T-cell (primary cell): ENCODE results near the gene TRIM27. TPM values are rescaled to one million over a fixed set of nuclear protein-coding genes. Genes with fewer than 3 reads are reported as not detected.
"Not testable (repeated sequence)": the region's sequence is repeated elsewhere in the genome, so short reads cannot be mapped to it uniquely, and the experiment has no call there.

ENCODE experiments used
- ATAC-seq, 4 experiments: fragments of 200-7000 bp in 3 of 4; fragments of 150-1000 bp in 1 of 4; cut with Tn5 transposase; replicated peaks in 1 of 4; 1 replicate in 3 of 4; 2 replicates in 1 of 4; pipeline ENCODE4 v1.10.0; 2021; ENCODE audit warnings: moderate library complexity in 3 of 4, mild to moderate bottlenecking in 2 of 4, moderate number of reproducible peaks in 1 of 4
- CTCF ChIA-PET, 2 donors: fragments of 300-600 bp; sonication (Branson Sonifier 250); formaldehyde crosslinking; loops; one replicate each; lab custom pipeline; 2022; ENCODE audit warnings: antibody characterized with exemption in 2 of 2; lab: Charles Lee
- POLR2A ChIA-PET, 2 donors: fragments of 300-600 bp; sonication (Branson Sonifier 250); formaldehyde crosslinking; loops; one replicate each; lab custom pipeline; 2022; ENCODE audit warnings: antibody characterized with exemption in 2 of 2; lab: Charles Lee
- DNase-seq, 35 experiments: peaks; one replicate each; pipeline versions ENCODE4 v3.0.0 to v3.0.0-alpha.2; 2013 to 2023
- H3K27ac ChIP-seq: one replicate; pipeline ENCODE4 v1.5.1; 2013; ENCODE audit warnings: low read length
- H3K27me3 ChIP-seq, 2 experiments: replicated peaks in 1 of 2; 1 replicate in 1 of 2; 2 replicates in 1 of 2; pipeline versions ENCODE4 v1.6.1 to v1.7.0; 2013; ENCODE audit warnings: low read length in 1 of 2, mixed read lengths in 1 of 2; ENCODE audit not compliant: control insufficient read depth in 2 of 2, insufficient read depth in 2 of 2; ENCODE audit errors: extremely low read depth in 1 of 2
- H3K36me3 ChIP-seq, 2 donors: 1 replicate in 1 of 2; 2 replicates in 1 of 2; pipeline versions ENCODE4 v1.6.1 to v1.7.0; 2013; ENCODE audit warnings: low read length in 1 of 2; ENCODE audit not compliant: control insufficient read depth in 2 of 2, insufficient read depth in 1 of 2; ENCODE audit errors: extremely low read depth in 1 of 2
- H3K4me1 ChIP-seq, 2 experiments: 1 replicate in 1 of 2; 2 replicates in 1 of 2; pipeline versions ENCODE4 v1.6.1 to v1.7.0; 2013; ENCODE audit warnings: low read length in 2 of 2, mixed read lengths in 1 of 2; ENCODE audit not compliant: insufficient read depth in 2 of 2, control insufficient read depth in 1 of 2; ENCODE audit errors: extremely low read depth in 1 of 2
- H3K4me3 ChIP-seq, 2 donors: 1 replicate in 1 of 2; 2 replicates in 1 of 2; pipeline versions ENCODE4 v1.5.1 to v1.7.0; 2013; ENCODE audit warnings: mild to moderate bottlenecking in 2 of 2, low read length in 1 of 2, moderate library complexity in 1 of 2; ENCODE audit not compliant: control insufficient read depth in 1 of 2; ENCODE audit errors: extremely low read depth in 1 of 2
- H3K9me3 ChIP-seq: 2 replicates; pipeline ENCODE4 v1.7.0; 2013
- H3K27ac Mint-ChIP-seq, 2 donors: one replicate each; pipeline ENCODE4 v1.8.0; 2020 to 2021; ENCODE audit warnings: mild to moderate bottlenecking in 2 of 2, mixed read lengths in 2 of 2
- H3K27me3 Mint-ChIP-seq, 2 donors: one replicate each; pipeline ENCODE4 v1.8.0; 2021 to 2022; ENCODE audit warnings: mixed read lengths in 2 of 2
- H3K36me3 Mint-ChIP-seq: one replicate; pipeline ENCODE4 v1.8.0; 2021; ENCODE audit warnings: mixed read lengths
- H3K4me1 Mint-ChIP-seq, 3 donors: one replicate each; pipeline ENCODE4 v1.8.0; 2020 to 2022; ENCODE audit warnings: mixed read lengths in 3 of 3, mild to moderate bottlenecking in 1 of 3
- H3K4me3 Mint-ChIP-seq, 3 donors: one replicate each; pipeline ENCODE4 v1.8.0; 2020 to 2022; ENCODE audit warnings: mild to moderate bottlenecking in 3 of 3, mixed read lengths in 3 of 3, moderate library complexity in 3 of 3
- H3K9me3 Mint-ChIP-seq, 3 donors: one replicate each; pipeline ENCODE4 v1.8.0; 2020 to 2022; ENCODE audit warnings: mixed read lengths in 3 of 3
- WGBS: methylation state at CpG from one replicate; pipeline ENCODE4 v1.1.5; 2013; ENCODE audit warnings: missing lambda C conversion rate; ENCODE audit not compliant: insufficient coverage; 5-methylcytosine and 5-hydroxymethylcytosine counted together
- total RNA-seq, 35 experiments: library from RNA in 6 of 35; stranded (reverse) in 6 of 35; fragments of 120-200 nt in 1 of 35; gene quantifications; one replicate each; pipeline versions ENCODE4 v1.2.1 to v1.2.4 and lab custom pipeline; 2013 to 2026

Gene TRIM27
- total RNA-seq, 5 donors from 2014 or later (not counting 1 experiment from before 2014, with no cell fraction given) = 27.2 to 91.7 (median 86.9) TPM

GRCh38 chr6:28960846-28961500 lies 37.2 kb upstream of the TRIM27 start:
- Histone ChIP-seq H3K27me3 (peaks cover 0 to 27% of the 10 kb centered on the region in 2 experiments), H3K9me3 (no peaks in the 10 kb centered on the region), H3K4me1 (no peaks in the 10 kb centered on the region), H3K27ac (no peak overlapping the region), H3K36me3 (no peaks in the 10 kb centered on the region), H3K4me3 (no peak overlapping the region)
- peaks cover 0 to 2% (median 0%) of the 10 kb centered on the region in 3 donors for H3K9me3 Mint-ChIP-seq
- H3K4me3 Mint-ChIP-seq = no peak overlapping the region
- peaks cover 3% of the 10 kb centered on the region for H3K36me3 Mint-ChIP-seq
- DNase-seq (no peak), ATAC-seq (no peak)
- H3K27me3 Mint-ChIP-seq = peaks cover 18 to 44% of the 10 kb centered on the region in 2 donors
- 90% methylated on average over 3 of the region's 4 CpGs for WGBS
- H3K4me1 Mint-ChIP-seq = no peaks in the 10 kb centered on the region
- no peak overlapping the region for H3K27ac Mint-ChIP-seq
- POLR2A ChIA-PET = interaction anchor here in 1 of 2 donors (0.6 kb wide), 1 partner anchor 42 kb away, joined by 3 read pairs; no protein-coding TSS in a partner anchor
- CTCF ChIA-PET = no interaction called here

GRCh38 chr6:28958561-28959243 lies 34.9 kb upstream of the TRIM27 start:
- ATAC-seq, H3K27ac ChIP-seq, POLR2A ChIA-PET, H3K36me3 Mint-ChIP-seq, H3K4me3 ChIP-seq, CTCF ChIA-PET, H3K4me3 Mint-ChIP-seq, H3K36me3 ChIP-seq, DNase-seq, H3K27ac Mint-ChIP-seq, H3K9me3 Mint-ChIP-seq, H3K9me3 ChIP-seq, H3K4me1 ChIP-seq: not testable (repeated sequence)
- H3K27me3 ChIP-seq = peaks cover 2 to 33% of the 10 kb centered on the region in 2 experiments
- 65% methylated on average over 4 of the region's 13 CpGs for WGBS
- Mint-ChIP-seq H3K27me3 (peaks cover 5 to 40% of the 10 kb centered on the region in 2 donors), H3K4me1 (peaks cover 12 to 19% (median 14%) of the 10 kb centered on the region in 3 donors)

- H3K36me3 ChIP-seq, H3K9me3 ChIP-seq, CTCF ChIA-PET, H3K9me3 Mint-ChIP-seq, ATAC-seq, DNase-seq, H3K4me3 Mint-ChIP-seq, H3K27ac Mint-ChIP-seq, H3K27ac ChIP-seq, H3K4me3 ChIP-seq, H3K36me3 Mint-ChIP-seq, POLR2A ChIA-PET: not testable (repeated sequence)
- Mint-ChIP-seq H3K4me1 (peaks cover 16 to 24% (median 21%) of the 10 kb centered on the region in 3 donors), H3K27me3 (peaks cover 5 to 40% of the 10 kb centered on the region in 2 donors)
- Histone ChIP-seq H3K4me1 (peaks cover 3 to 15% of the 10 kb centered on the region in 2 experiments), H3K27me3 (peaks cover 2 to 33% of the 10 kb centered on the region in 2 experiments)
- WGBS = 87% methylated on average over 11 of the region's 24 CpGs
These were observed 34.1 kb upstream of the TRIM27 start for GRCh38 chr6:28957795-28958314.

GRCh38 chr6:28956331-28956730 lies 32.5 kb upstream of the TRIM27 start:
- no peak overlapping the region for H3K4me3 ChIP-seq
- H3K27ac Mint-ChIP-seq = no peak overlapping the region
- no CpG with 5 or more reads among the region's 3 CpGs for WGBS
- no peak overlapping the region for H3K4me3 Mint-ChIP-seq
- ChIA-PET POLR2A (no interaction called here), CTCF (no interaction called here)
- peaks cover 5 to 32% of the 10 kb centered on the region in 2 donors for H3K27me3 Mint-ChIP-seq
- H3K9me3 Mint-ChIP-seq = no peaks in the 10 kb centered on the region
- H3K36me3 Mint-ChIP-seq = no peaks in the 10 kb centered on the region
- ATAC-seq (no peak), DNase-seq (no peak)
- peaks cover 16 to 24% (median 23%) of the 10 kb centered on the region in 3 donors for H3K4me1 Mint-ChIP-seq
- no peaks in the 10 kb centered on the region for H3K36me3 ChIP-seq
- peaks cover 4 to 33% of the 10 kb centered on the region in 2 experiments for H3K27me3 ChIP-seq
- peaks cover 3 to 15% of the 10 kb centered on the region in 2 experiments for H3K4me1 ChIP-seq
- no peaks in the 10 kb centered on the region for H3K9me3 ChIP-seq
- no peak overlapping the region for H3K27ac ChIP-seq

- Mint-ChIP-seq H3K9me3 (no peaks in the 10 kb centered on the region), H3K4me1 (peaks cover 16 to 24% (median 24%) of the 10 kb centered on the region in 3 donors), H3K4me3 (peak overlapping the region; percentile 73 to 79 (median 76)), H3K27me3 (peaks cover 0 to 15% of the 10 kb centered on the region in 2 donors), H3K36me3 (no peaks in the 10 kb centered on the region), H3K27ac (peak overlapping the region; percentile 50 to 66)
- Histone ChIP-seq H3K9me3 (no peaks in the 10 kb centered on the region), H3K27ac (no peak overlapping the region), H3K4me3 (peak overlapping the region; percentile 38 to 49), H3K4me1 (peaks cover 3 to 15% of the 10 kb centered on the region in 2 experiments), H3K27me3 (peaks cover 4 to 15% of the 10 kb centered on the region in 2 experiments), H3K36me3 (no peaks in the 10 kb centered on the region)
- ChIA-PET POLR2A (interaction anchor here in 1 of 2 donors (0.6 kb wide), 1 partner anchor 18 kb away, joined by 5 read pairs; no protein-coding TSS in a partner anchor), CTCF (interaction anchor here in 1 of 2 donors (1.4 kb wide), 1 partner anchor 114 kb away, joined by 3 read pairs; no protein-coding TSS in a partner anchor)
- 11% methylated on average over 15 of the region's 22 CpGs for WGBS
- ATAC-seq (peak in 1 of 4 experiments; percentile 38), DNase-seq (peak in 1 of 35 experiments; percentile 27)
These were observed 29.9 kb upstream of the TRIM27 start for GRCh38 chr6:28953585-28954258.
